ENCODE measurements around the gene RAB11FIP3.

GRCh38 chr16:546909-547770, 121.7 kb downstream of the RAB11FIP3 start:
- TF ChIP-seq CTCF (IDR thresholded peaks at IDR 0.05) (peak in 5 of 7 experiments; percentile 25 to 62 (median 49)), POLR2AphosphoS5 (IDR thresholded peaks at IDR 0.05) (peak in 1 of 3 donors; percentile 8), EP300 (IDR thresholded peaks at IDR 0.05) (no peak), POLR2A (IDR thresholded peaks at IDR 0.05) (no peak)

Data from stomach (tissue), 4 donors.